ENCODE measurements around the gene DDR1.
"Not testable (repeated sequence)": the region's sequence is repeated elsewhere in the genome, so short reads cannot be mapped to it uniquely, and the experiment has no call there.

- TF ChIP-seq CTCF (conservative IDR thresholded peaks at IDR 0.05; ENCODE audit: low read depth in 2 of 2); EZH2 (IDR thresholded peaks at IDR 0.05; ENCODE audit: low read depth, unreplicated experiment); ETS1 (IDR thresholded peaks at IDR 0.05); REST (IDR thresholded peaks at IDR 0.05; ENCODE audit: unreplicated experiment); EZH2phosphoT487 (IDR thresholded peaks at IDR 0.05; ENCODE audit: unreplicated experiment); ZNF114 (CRISPR knock-in tag; IDR thresholded peaks at IDR 0.05); CREB1 (CRISPR knock-in tag; IDR thresholded peaks at IDR 0.05; ENCODE audit: low read depth); POLR2AphosphoS5 (IDR thresholded peaks at IDR 0.05; ENCODE audit: low read depth); ZNF331 (CRISPR knock-in tag; IDR thresholded peaks at IDR 0.05; ENCODE audit: low read depth); STAT1 (IDR thresholded peaks at IDR 0.05; ENCODE audit: unreplicated experiment); JUNB (IDR thresholded peaks at IDR 0.05; ENCODE audit: unreplicated experiment); NANOG (IDR thresholded peaks at IDR 0.05; ENCODE audit: borderline replicate concordance): not testable (repeated sequence)
These were observed 10.5 kb upstream of the DDR1 start for GRCh38 chr6:30873795-30874194.

All from GM23338 (cell line).